ENCODE measurements around the gene ZBTB8OS.
"Not testable (repeated sequence)": the region's sequence is repeated elsewhere in the genome, so short reads cannot be mapped to it uniquely, and the experiment has no call there.

Gene ZBTB8OS

GRCh38 chr1:32650752-32651460, 556 bp upstream of the ZBTB8OS start, which contains the start of gene RBBP4:
Gene RBBP4 (plus strand): TSS chr1:32651208. CDS start chr1:32651307, 99 bp downstream.
- peak; percentile 95 for DNase-seq (ENCODE audit: insufficient read length, low spot score)
- FAIRE-seq: peak; percentile 51

DNA sequence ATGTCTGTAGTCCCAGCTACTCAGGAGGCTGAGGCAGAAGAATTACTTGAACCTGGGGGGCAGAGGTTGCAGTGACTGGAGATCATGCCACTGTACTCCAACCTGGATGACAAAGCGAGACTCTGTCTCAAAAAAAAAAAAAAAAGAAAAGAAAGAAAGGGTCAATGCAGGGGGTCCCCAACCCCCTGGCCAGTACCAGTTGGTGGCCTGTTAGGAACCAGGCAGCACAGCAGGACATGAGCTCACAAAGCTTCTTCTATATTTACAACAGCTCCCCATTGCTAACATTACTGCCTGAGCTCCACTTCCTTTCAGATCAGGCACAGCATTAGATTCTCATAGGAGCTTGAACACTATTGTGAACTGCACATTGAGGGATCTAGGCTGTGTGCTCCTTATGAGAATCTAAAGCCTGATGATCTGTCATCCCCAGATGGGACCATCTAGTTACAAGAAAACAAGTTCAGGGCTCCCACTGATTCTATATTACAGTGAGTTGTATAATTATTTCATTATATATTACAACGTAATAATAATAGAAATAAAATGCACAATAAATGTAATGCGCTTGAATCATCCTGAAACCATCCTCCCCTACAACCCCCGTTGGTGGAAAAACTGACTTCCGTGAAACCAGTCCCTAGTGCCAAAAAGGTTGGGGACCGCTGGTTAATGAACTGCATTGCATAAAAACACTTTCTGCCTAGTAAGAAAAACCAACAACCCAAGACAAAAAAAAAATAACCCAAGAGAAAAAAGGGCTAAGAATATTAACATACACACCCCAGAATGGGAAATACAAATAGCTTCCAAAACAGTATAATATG, 2.8 kb downstream of the ZBTB8OS start:
- FAIRE-seq: no peak
- DNase-seq (ENCODE audit: insufficient read length, low spot score): no peak

DNA sequence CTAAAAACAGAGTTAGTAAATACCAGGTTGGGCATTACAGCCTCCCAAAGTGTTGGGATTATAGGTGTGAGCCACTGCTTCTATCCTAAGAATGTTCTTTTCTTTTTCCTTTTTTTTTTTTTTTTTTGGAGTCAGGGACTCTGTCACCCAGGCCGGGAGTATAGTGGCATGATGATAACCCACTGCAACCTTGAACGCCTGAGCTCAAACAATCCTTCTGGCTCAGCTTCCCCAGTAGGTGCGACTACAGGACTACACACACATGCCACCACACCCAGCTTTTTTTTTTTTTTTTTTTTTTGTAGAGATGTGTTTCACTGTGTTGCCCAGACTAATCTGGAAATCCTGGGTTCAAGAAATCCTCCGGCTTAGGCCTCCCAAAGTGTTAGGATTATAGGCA, 5.9 kb downstream of the ZBTB8OS start:
- DNase-seq (ENCODE audit: insufficient read length, low spot score) (no peak), FAIRE-seq (no peak)

GRCh38 chr1:32642292-32642827, 8.0 kb downstream of the ZBTB8OS start:
- not testable (repeated sequence) for FAIRE-seq; DNase-seq (ENCODE audit: insufficient read length, low spot score)

DNA sequence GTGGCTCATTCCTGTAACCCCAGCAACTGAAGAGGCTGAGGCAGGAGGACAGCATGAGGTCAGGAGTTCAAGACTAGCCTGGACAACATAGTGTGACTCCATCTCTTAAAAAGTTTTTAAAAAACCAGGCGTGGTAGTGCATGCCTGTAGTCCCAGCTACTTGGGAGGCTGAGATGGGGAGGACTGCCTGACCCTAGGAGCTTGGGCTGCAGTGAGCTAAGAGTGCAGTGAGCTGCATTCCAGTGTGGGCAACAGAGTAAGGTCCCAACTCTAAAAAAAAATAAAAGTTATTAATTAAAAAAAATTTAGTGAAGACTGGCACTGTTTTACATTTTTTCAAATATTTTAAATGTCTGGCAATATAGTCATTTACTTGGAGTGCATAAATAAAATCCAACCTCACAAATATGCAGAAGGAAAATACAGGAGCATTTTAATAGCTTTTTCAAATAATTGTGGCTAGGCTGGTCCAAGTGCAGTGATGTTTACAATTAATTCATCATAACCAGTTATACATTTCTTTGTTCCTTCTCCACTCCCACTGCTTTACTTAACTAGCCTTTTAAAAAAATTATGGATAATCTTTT, 10.8 kb downstream of the ZBTB8OS start:
- DNase-seq (ENCODE audit: insufficient read length, low spot score): no peak

DNA sequence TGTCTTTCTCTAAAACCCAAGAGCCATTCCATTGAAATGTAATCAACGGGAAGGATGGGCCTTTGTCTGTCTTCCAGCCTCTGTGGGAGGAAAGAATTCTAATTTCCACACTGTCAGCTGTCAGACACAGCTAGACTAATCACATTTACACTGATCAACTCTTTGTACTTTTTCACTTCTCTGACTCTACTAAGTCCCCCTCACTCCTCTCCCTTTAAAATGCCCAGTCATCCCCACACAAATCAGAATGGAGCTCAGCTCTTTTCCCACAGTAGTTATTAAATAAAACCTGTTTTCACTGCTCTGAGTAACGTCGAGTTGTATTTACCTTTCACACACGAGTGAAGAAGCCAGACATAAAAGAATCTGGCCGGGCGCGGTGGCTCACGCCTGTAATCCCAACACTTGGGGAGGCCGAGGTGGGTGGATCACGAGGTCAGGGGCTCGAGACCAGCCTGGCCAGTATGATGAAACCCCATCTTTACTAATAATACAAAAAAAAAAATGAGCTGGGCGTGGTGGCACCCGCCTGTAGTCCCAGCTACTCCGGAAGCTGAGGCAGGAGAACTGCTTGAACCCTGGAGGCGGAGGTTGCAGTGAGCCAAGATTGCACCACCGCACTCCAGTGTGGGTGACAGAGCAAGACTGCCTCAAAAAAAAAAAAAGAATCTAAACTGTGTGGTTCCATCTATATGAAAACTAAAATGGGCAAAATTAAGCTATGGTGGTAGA, 13.3 kb downstream of the ZBTB8OS start:
- FAIRE-seq (no peak), DNase-seq (ENCODE audit: insufficient read length, low spot score) (no peak)

More for the DNA sequence above, 10.8 kb downstream of the ZBTB8OS start:
- no peak for FAIRE-seq

- FAIRE-seq (no peak), DNase-seq (ENCODE audit: insufficient read length, low spot score) (no peak)
Measured at GRCh38 chr1:32635508-32636277, 14.7 kb downstream of the ZBTB8OS start.

- FAIRE-seq (no peak), DNase-seq (ENCODE audit: insufficient read length, low spot score) (no peak)
Measured at GRCh38 chr1:32632829-32633228, 17.5 kb downstream of the ZBTB8OS start.

GRCh38 chr1:32630173-32630572, 20.2 kb downstream of the ZBTB8OS start:
- not testable (repeated sequence) for DNase-seq (ENCODE audit: insufficient read length, low spot score); FAIRE-seq

DNA sequence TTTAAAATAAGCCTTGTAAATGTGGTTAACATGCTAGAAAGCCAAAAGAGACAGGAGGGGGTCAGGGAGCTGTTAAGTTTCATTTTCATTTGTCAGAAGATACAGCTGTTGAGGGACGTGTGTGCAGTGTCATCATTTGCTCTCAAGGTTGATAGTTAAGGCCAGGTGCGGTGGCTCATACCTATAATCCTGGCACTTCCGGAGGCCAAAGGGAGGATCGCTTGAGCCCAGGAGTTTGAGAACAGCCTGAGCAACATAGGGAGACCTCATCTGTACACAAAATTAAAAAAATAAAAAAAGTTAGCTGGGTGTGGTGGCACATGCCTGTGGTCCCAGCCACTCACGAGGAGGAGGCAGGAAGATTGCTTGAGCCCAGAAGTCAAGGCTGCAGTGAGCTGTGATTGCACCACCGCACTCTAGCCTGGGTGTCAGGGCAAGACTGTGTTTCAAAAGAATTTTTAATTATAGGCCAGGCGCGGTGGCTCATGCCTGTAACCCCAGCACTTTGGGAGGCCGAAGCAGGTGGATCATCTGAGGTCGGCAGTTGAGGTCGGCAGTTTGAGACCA, 22.7 kb downstream of the ZBTB8OS start:
- no peak for DNase-seq (ENCODE audit: insufficient read length, low spot score)
- no peak for FAIRE-seq

GRCh38 chr1:32626176-32626575, 24.2 kb downstream of the ZBTB8OS start:
- DNase-seq (ENCODE audit: insufficient read length, low spot score) (no peak), FAIRE-seq (no peak)

DNA sequence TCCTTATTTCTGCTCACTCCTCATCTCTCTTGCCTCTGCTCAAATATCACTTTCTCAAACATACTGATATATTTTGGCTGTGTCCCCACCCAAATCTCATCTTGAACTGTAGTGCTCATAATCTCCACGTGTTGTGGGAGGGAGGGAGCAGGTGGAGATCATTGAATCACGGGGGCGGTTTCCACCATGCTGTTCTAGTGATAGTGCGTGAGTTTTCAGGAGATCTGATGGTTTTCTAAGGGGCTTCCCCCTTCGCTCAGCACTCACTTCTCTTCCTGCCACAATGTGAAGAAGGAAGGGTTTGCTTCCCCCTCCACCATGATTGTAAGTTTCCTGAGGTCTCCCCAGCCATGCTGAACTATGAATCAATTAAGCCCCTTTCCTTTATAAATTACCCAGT, 26.6 kb downstream of the ZBTB8OS start:
- FAIRE-seq: no peak
- no peak for DNase-seq (ENCODE audit: insufficient read length, low spot score)

GRCh38 chr1:32622806-32623681, 27.3 kb downstream of the ZBTB8OS start:
- no peak for FAIRE-seq
- no peak for DNase-seq (ENCODE audit: insufficient read length, low spot score)

DNA sequence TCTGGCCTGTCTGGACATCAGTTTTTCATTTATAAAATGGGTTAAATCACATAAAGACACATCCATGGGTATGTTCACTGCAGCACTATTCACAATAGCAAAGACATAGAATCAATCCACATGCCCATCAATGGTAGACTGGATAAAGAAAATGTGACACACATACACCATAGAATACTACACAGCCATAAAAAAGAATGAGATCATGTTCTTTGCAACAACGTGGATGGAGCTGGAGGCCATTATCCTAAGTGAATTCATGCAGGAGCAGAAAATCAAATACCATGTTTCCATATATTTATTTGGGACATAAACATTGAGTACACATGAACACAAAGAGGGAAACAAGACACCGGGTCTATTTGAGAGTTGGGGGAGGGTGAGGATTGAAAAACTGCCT, 28.1 kb downstream of the ZBTB8OS start:
- FAIRE-seq: no peak
- no peak for DNase-seq (ENCODE audit: insufficient read length, low spot score)

DNA sequence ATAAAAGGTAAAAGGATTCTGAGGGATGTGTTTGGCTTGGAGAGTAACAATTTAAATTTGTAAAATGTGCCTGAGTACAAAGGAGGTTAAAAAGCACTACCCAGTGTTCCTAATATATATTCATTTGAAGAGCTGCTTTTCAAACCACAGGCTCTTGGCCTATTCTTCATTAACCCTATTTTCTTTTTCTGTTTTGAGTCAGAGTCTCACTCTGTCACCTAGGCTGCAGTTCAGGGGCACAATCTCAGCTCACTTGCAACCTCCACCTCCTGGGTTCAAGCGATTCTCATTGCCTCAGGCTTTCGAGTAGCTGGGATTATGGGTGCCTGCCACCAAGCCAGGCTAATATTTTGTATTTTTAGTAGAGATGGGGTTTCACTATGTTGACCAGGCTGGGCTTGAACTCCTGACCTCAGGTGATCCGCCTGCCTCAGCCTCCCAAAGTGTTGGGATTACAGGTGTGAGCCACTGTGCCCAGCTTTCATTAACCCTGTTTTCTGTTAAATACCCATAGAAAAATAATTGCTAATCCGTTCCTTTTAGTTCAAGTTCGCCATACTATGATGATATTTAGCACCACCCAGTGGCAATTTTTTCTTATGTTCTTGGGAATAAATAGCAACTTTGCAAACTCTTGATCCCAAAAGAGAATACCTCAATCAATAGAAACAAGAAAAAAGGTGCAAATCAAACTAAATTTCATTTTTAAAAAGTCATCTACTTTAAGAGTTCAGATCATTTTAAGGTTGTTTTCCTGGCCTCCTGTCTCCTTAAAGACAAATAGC, 30.5 kb downstream of the ZBTB8OS start:
- no peak for DNase-seq (ENCODE audit: insufficient read length, low spot score)
- no peak for FAIRE-seq

DNA sequence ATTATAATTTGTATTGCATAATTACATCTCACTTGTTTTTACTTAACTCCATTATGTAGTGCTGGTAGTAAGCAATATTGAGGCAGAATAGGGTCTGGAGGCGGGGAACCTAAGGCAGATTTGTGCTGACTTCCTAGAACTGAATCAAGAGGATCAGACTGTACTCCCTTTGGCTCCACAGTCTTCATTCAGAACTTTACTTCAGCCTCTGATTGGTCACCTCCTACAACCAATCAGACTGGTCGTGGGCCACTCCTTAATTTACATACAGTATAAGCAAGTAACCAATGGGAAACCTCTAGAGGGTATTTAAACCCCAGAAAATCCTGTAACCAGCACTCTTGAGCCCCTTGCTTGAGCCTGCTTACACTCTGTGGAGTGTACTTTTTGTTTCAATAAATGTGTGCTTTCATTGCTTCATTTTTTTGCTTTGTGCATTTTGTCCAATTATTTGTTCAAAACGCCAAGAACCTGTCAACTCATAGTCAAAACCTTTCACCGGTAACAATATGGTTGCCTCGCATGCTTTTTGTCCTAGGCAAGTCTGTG, 31.6 kb downstream of the ZBTB8OS start:
- no peak for DNase-seq (ENCODE audit: insufficient read length, low spot score)
- FAIRE-seq: no peak

GRCh38 chr1:32613472-32613871, 36.9 kb downstream of the ZBTB8OS start:
- FAIRE-seq (no peak), DNase-seq (ENCODE audit: insufficient read length, low spot score) (no peak)

Data from HTR-8/SVneo (cell line).